ENCODE results near the gene CGA. TPM values are rescaled to one million over a fixed set of nuclear protein-coding genes. Genes with fewer than 3 reads are reported as not detected.

Gene CGA
- total RNA-seq, result not detected in 2 replicates

GRCh38 chr6:87095087-87095509, at the start of gene CGA:
CGA (minus strand) TSS chr6:87095106; CDS start chr6:87088200, 6,906 bp downstream.

Other genes with a start within 250 kb of the CGA start
- gene HTR1E, start 157.6 kb downstream of the CGA start, total RNA-seq, result not detected in 2 replicates
- 5.2 and 10.6 TPM in 2 replicates for gene ZNF292, start 60.5 kb upstream of the CGA start, total RNA-seq
- gene SMIM8, start 227.5 kb upstream of the CGA start, total RNA-seq, result 3.6 and 3.7 TPM in 2 replicates
- not detected in 2 replicates for gene GJB7, start 234.2 kb upstream of the CGA start, total RNA-seq
- gene C6orf163, start 249.7 kb upstream of the CGA start, total RNA-seq, result 0.56 and 1.1 TPM in 2 replicates

Data from airway epithelial cell (primary cell).